SK-N-SH (cell line): ENCODE measurements around the gene ENOX1. TPM values are rescaled to one million over a fixed set of nuclear protein-coding genes. Genes with fewer than 3 reads are reported as not detected.

Experiments
- CTCF ChIA-PET: fragments of 300-600, 350-600 bp; formaldehyde crosslinking; extraction: SDS; loops from one replicate; lab custom pipeline; 2021; lab: Yijun Ruan, JAX
- POLR2A ChIA-PET: fragments of 350-600 bp; sonication (Branson Sonifier 250); formaldehyde crosslinking; extraction: SDS; loops from one replicate; lab custom pipeline; 2020; ENCODE audit warnings: antibody characterized with exemption, inconsistent platforms; lab: Yijun Ruan, JAX
- DNase-seq: peaks from one replicate; pipeline ENCODE4 v3.0.0; 2012
- H2AFZ ChIP-seq: fragments of 200-600 bp; sonication (generic); 2 replicates; pipeline ENCODE4 v1.8.1; 2016; ENCODE audit warnings: antibody characterized with exemption, mild to moderate bottlenecking, low read depth
- H3F3A ChIP-seq: fragments of 200-600 bp; sonication (generic); replicated peaks from 2 replicates; pipeline ENCODE3; 2016; ENCODE audit warnings: antibody characterized with exemption, mild to moderate bottlenecking; ENCODE audit not compliant: insufficient read depth
- H3K27ac ChIP-seq, 2 experiments: fragments of 200-500 bp in 1 of 2; fragments of 200-600 bp in 1 of 2; sonication (Bioruptor generic) in 1 of 2; sonication (generic), shearing (Covaris generic) in 1 of 2; 2 replicates each; pipeline versions ENCODE4 v1.5.1 to v1.6.1; 2014 to 2016; ENCODE audit warnings: low read depth in 2 of 2, inconsistent platforms in 1 of 2, low read length in 1 of 2, mild to moderate bottlenecking in 1 of 2, mixed read lengths in 1 of 2
- H3K27me3 ChIP-seq: fragments of 200-600 bp; sonication (generic), shearing (Covaris generic); 2 replicates; pipeline ENCODE4 v1.6.1; 2016; ENCODE audit warnings: mixed run types; ENCODE audit not compliant: insufficient read depth
- H3K36me3 ChIP-seq, 2 experiments: fragments of 200-500 bp in 1 of 2; fragments of 200-600 bp in 1 of 2; sonication (Bioruptor generic) in 1 of 2; sonication (generic) in 1 of 2; replicated peaks in 1 of 2; 2 replicates each; pipeline versions ENCODE3 to v1.5.1; 2014 to 2016; ENCODE audit warnings: low read length in 1 of 2, mild to moderate bottlenecking in 1 of 2; ENCODE audit not compliant: insufficient read depth in 2 of 2, control insufficient read depth in 1 of 2
- H3K4me1 ChIP-seq, 2 experiments: fragments of 200-500 bp in 1 of 2; fragments of 200-600 bp in 1 of 2; sonication (Bioruptor generic) in 1 of 2; sonication (generic), shearing (Covaris generic) in 1 of 2; 2 replicates each; pipeline versions ENCODE4 v1.5.1 to v1.6.1; 2014 to 2016; ENCODE audit warnings: low read depth in 1 of 2, low read length in 1 of 2, mixed run types in 1 of 2; ENCODE audit not compliant: insufficient read depth in 2 of 2, control insufficient read depth in 1 of 2
- H3K4me2 ChIP-seq: fragments of 200-600 bp; sonication (generic), shearing (Covaris generic); 2 replicates; pipeline ENCODE4 v1.6.1; 2017; ENCODE audit warnings: mixed run types
- H3K4me3 ChIP-seq, 2 experiments: fragments of 200-500 bp in 1 of 2; fragments of 200-600 bp in 1 of 2; sonication (Bioruptor generic) in 1 of 2; sonication (generic), shearing (Covaris generic) in 1 of 2; 2 replicates each; pipeline versions ENCODE4 v1.5.1 to v1.8.1; 2014 to 2016; ENCODE audit warnings: low read depth in 2 of 2, inconsistent platforms in 1 of 2, low read length in 1 of 2, mild to moderate bottlenecking in 1 of 2, mixed read lengths in 1 of 2, moderate library complexity in 1 of 2
- H3K79me2 ChIP-seq: fragments of 200-600 bp; sonication (generic); 2 replicates; pipeline ENCODE4 v1.8.1; 2017; ENCODE audit warnings: mild to moderate bottlenecking; ENCODE audit not compliant: insufficient read depth
- H3K9ac ChIP-seq: fragments of 200-600 bp; sonication (generic); 2 replicates; pipeline ENCODE4 v1.6.1; 2017; ENCODE audit warnings: mixed run types
- H3K9me2 ChIP-seq: fragments of 200-600 bp; sonication (generic); 2 replicates; pipeline ENCODE4 v1.6.1; 2017; ENCODE audit warnings: mixed run types
- H3K9me3 ChIP-seq: fragments of 200-600 bp; sonication (generic); 2 replicates; pipeline ENCODE4 v1.6.1; 2017; ENCODE audit warnings: mixed run types, mild to moderate bottlenecking, moderate library complexity
- H4K20me1 ChIP-seq: fragments of 200-600 bp; sonication (generic); 2 replicates; pipeline ENCODE4 v1.6.1; 2017; ENCODE audit warnings: mild to moderate bottlenecking, mixed run types; ENCODE audit not compliant: insufficient read depth
- EZH2phosphoT487 ChIP-seq: fragments of 200-600 bp; sonication (generic); IDR thresholded peaks from 2 replicates; pipeline ENCODE4 v1.6.1; 2017; ENCODE audit warnings: low read depth, mixed run types, mild to moderate bottlenecking, antibody characterized with exemption, moderate library complexity, borderline replicate concordance
- FOXJ3 ChIP-seq: sonication (generic); formaldehyde crosslinking; IDR thresholded peaks from 2 replicates; pipeline ENCODE4 v1.5.1; 2020; ENCODE audit warnings: mild to moderate bottlenecking, missing genetic modification reagents
- GATA2 ChIP-seq: sonication (generic); formaldehyde crosslinking; IDR thresholded peaks from 2 replicates; pipeline ENCODE4 v1.5.0; 2020; ENCODE audit warnings: mild to moderate bottlenecking, missing genetic modification reagents
- NRF1 ChIP-seq: IDR thresholded peaks from 2 replicates; pipeline ENCODE4 v1.6.1; 2012; ENCODE audit warnings: low read depth, mild to moderate bottlenecking, low read length
- RAD21 ChIP-seq: IDR thresholded peaks from 2 replicates; pipeline ENCODE4 v1.6.1; 2012; ENCODE audit warnings: mild to moderate bottlenecking, low read length
- RCOR1 ChIP-seq: fragments of 150-350 bp; IDR thresholded peaks from 2 replicates; pipeline ENCODE4 v1.6.1; 2017; ENCODE audit warnings: antibody characterized with exemption, low read length
- RFX5 ChIP-seq: IDR thresholded peaks from 2 replicates; pipeline ENCODE4 v1.6.1; 2012; ENCODE audit warnings: mild to moderate bottlenecking, improper control_type of control experiment, low read length
- RXRA ChIP-seq: IDR thresholded peaks from 2 replicates; pipeline ENCODE4 v1.4.0; 2012; ENCODE audit warnings: low read depth, mild to moderate bottlenecking, borderline replicate concordance
- TAF1 ChIP-seq: IDR thresholded peaks from 2 replicates; pipeline ENCODE4 v1.6.1; 2012; ENCODE audit warnings: low read depth, mild to moderate bottlenecking, low read length, moderate library complexity, borderline replicate concordance
- TCF12 ChIP-seq: IDR thresholded peaks from 2 replicates; pipeline ENCODE4 v1.4.0; 2012
- WGBS: methylation state at CpG from one replicate; pipeline ENCODE4 v1.1.6; 2017; ENCODE audit warnings: low lambda C conversion rate; 5-methylcytosine and 5-hydroxymethylcytosine counted together
- polyA plus RNA-seq, 3 experiments: library from polyadenylated mRNA; depleted of rRNA; stranded (reverse); fragments of >200 nt; gene quantifications; 2 replicates each; pipeline ENCODE4 v1.2.3, GENCODE V29; 2012
- TF ChIP-seq, protein P1 (sequence below): IDR thresholded peaks from 2 replicates; pipeline ENCODE4 v1.4.0; 2012; ENCODE audit warnings: low read depth, borderline replicate concordance
- TF ChIP-seq, protein P2 (sequence below): fragments of 150-350 bp; IDR thresholded peaks from 2 replicates; pipeline ENCODE4 v1.6.1; 2017; ENCODE audit warnings: antibody characterized with exemption, low read length, low read depth, borderline replicate concordance
- TF ChIP-seq, protein P3 (sequence below): IDR thresholded peaks from 2 replicates; pipeline ENCODE4; 2012
- TF ChIP-seq, protein P4 (sequence below): fragments of 150-350 bp; IDR thresholded peaks from 2 replicates; pipeline ENCODE4 v1.6.1; 2016; ENCODE audit warnings: mild to moderate bottlenecking, low read depth, low read length

The ENOX1 gene
- polyA plus RNA-seq, 1 of the 3 experiments (the other 2 are of a cell fraction): 5.8 TPM

DNA sequence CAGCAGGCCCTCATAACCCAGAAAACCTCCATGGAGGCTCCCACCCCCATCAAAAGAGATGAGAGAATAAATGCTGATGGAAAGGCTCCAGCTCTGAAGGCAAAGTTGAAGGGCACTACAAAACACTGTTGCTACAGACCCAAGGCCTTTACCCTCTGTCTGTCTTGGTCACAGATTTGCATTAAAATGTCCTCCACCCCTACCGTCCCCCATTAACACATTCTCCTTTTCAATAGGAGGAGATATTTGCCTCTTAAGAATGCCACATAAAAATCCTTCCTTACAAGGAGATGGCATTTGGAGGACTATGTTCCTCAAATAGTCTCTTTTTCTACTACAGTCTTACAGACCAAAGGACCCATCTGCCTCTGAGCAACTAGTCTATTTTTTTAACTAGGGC, 361.5 kb downstream of the ENOX1 start (continued):
- TF ChIP-seq, protein P1, sequence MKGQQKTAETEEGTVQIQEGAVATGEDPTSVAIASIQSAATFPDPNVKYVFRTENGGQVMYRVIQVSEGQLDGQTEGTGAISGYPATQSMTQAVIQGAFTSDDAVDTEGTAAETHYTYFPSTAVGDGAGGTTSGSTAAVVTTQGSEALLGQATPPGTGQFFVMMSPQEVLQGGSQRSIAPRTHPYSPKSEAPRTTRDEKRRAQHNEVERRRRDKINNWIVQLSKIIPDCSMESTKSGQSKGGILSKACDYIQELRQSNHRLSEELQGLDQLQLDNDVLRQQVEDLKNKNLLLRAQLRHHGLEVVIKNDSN: no peak
- TF ChIP-seq EZH2phosphoT487 (no peak), RCOR1 (no peak), NRF1 (no peak), TAF1 (no peak), TCF12 (no peak)
- TF ChIP-seq, protein P2, sequence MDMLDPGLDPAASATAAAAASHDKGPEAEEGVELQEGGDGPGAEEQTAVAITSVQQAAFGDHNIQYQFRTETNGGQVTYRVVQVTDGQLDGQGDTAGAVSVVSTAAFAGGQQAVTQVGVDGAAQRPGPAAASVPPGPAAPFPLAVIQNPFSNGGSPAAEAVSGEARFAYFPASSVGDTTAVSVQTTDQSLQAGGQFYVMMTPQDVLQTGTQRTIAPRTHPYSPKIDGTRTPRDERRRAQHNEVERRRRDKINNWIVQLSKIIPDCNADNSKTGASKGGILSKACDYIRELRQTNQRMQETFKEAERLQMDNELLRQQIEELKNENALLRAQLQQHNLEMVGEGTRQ: no peak
- TF ChIP-seq, all 33 proteins: peak for 0

DNA sequence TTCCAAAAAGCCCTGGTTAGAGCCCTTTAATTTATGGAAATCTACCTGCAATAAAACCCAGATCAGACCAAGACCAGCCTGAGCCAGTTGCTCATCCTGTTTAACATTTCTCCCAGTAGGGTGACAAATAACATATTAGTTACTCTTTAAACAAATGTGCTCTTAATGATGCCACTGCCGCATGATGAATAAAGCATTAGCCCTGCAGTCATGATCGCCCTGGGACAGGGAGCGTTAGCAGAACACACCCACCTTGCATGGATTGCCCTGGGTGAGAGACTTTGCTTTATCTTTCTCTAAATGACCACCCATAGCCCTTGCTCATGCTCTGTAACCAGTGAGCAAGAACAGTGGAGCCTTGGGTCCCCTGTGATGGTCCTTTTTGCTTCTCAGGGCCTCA, 362.4 kb downstream of the ENOX1 start:
- H3K4me1 ChIP-seq: no peaks in the 10 kb centered on the region
- H4K20me1 ChIP-seq: no peaks in the 10 kb centered on the region
- no peaks in the 10 kb centered on the region for H3F3A ChIP-seq
- no peak overlapping the region for H3K4me2 ChIP-seq
- H3K27ac ChIP-seq: no peak overlapping the region
- no peaks in the 10 kb centered on the region for H3K9me2 ChIP-seq
- H3K27me3 ChIP-seq: no peaks in the 10 kb centered on the region
- no peak for DNase-seq
- POLR2A ChIA-PET: no interaction called here
- no peaks in the 10 kb centered on the region for H3K36me3 ChIP-seq
- H3K9ac ChIP-seq: no peak overlapping the region
- TF ChIP-seq EZH2phosphoT487: no peak
- TF ChIP-seq RXRA: no peak
- TF ChIP-seq RAD21: no peak
- TF ChIP-seq GATA2 (CRISPR knock-in tag): no peak
- TF ChIP-seq, protein P3, sequence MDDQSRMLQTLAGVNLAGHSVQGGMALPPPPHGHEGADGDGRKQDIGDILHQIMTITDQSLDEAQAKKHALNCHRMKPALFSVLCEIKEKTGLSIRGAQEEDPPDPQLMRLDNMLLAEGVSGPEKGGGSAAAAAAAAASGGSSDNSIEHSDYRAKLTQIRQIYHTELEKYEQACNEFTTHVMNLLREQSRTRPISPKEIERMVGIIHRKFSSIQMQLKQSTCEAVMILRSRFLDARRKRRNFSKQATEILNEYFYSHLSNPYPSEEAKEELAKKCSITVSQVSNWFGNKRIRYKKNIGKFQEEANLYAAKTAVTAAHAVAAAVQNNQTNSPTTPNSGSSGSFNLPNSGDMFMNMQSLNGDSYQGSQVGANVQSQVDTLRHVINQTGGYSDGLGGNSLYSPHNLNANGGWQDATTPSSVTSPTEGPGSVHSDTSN: no peak
- TF ChIP-seq FOXJ3 (CRISPR knock-in tag): no peak
- no peak for TF ChIP-seq RCOR1
- no peak for TF ChIP-seq RFX5
- TF ChIP-seq, protein P2: no peak
- TF ChIP-seq, protein P4, sequence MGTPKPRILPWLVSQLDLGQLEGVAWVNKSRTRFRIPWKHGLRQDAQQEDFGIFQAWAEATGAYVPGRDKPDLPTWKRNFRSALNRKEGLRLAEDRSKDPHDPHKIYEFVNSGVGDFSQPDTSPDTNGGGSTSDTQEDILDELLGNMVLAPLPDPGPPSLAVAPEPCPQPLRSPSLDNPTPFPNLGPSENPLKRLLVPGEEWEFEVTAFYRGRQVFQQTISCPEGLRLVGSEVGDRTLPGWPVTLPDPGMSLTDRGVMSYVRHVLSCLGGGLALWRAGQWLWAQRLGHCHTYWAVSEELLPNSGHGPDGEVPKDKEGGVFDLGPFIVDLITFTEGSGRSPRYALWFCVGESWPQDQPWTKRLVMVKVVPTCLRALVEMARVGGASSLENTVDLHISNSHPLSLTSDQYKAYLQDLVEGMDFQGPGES: no peak
- no peak overlapping the region for H3K4me3 ChIP-seq
- H3K9me3 ChIP-seq: no peaks in the 10 kb centered on the region
- H3K79me2 ChIP-seq: no peaks in the 10 kb centered on the region
- 86% methylated on average over 3 of the region's 3 CpGs for WGBS
- CTCF ChIA-PET: no interaction called here
- no peak overlapping the region for H2AFZ ChIP-seq
